ENCODE data around the gene FARP1. TPM values are rescaled to one million over a fixed set of nuclear protein-coding genes. Genes with fewer than 3 reads are reported as not detected.

FARP1 gene
- total and polyA plus RNA-seq, 10 of the 15 experiments (the other 5 are each of a cell fraction or from before 2014, with no cell fraction given): 0.17 to 6.9 (median 0.68) TPM

DNA sequence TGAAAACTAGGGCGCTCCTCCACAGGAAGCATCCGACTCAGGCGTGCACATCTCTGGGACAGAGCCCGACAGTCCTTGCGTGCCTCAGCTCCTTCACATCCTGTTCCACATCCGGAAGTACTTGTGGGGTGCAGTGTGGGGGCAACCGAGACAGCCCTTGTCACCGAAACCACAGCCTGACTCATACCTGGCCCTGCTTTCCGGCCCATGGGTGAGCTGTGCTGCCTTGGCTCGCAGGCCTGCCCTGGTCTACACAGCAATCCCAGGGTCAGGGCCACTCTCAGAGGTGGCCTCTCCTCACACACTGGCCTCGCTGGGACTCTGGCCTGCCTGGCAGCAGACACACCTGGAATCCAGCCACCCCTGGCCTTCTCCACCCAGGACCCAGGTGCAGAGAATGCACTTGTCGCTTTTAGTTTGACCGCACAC is 333.7 kb downstream of the FARP1 start (continued):
- TF ChIP-seq, protein P1, sequence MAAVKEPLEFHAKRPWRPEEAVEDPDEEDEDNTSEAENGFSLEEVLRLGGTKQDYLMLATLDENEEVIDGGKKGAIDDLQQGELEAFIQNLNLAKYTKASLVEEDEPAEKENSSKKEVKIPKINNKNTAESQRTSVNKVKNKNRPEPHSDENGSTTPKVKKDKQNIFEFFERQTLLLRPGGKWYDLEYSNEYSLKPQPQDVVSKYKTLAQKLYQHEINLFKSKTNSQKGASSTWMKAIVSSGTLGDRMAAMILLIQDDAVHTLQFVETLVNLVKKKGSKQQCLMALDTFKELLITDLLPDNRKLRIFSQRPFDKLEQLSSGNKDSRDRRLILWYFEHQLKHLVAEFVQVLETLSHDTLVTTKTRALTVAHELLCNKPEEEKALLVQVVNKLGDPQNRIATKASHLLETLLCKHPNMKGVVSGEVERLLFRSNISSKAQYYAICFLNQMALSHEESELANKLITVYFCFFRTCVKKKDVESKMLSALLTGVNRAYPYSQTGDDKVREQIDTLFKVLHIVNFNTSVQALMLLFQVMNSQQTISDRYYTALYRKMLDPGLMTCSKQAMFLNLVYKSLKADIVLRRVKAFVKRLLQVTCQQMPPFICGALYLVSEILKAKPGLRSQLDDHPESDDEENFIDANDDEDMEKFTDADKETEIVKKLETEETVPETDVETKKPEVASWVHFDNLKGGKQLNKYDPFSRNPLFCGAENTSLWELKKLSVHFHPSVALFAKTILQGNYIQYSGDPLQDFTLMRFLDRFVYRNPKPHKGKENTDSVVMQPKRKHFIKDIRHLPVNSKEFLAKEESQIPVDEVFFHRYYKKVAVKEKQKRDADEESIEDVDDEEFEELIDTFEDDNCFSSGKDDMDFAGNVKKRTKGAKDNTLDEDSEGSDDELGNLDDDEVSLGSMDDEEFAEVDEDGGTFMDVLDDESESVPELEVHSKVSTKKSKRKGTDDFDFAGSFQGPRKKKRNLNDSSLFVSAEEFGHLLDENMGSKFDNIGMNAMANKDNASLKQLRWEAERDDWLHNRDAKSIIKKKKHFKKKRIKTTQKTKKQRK (IDR thresholded peaks at IDR 0.05; ENCODE audit: low read depth, low read length): no peak
- TF ChIP-seq NFIC (IDR thresholded peaks at IDR 0.05; ENCODE audit: low read depth, low read length) (peak; percentile 98), ZNF384 (IDR thresholded peaks at IDR 0.05; ENCODE audit: borderline replicate concordance, low read depth, low read length) (no peak; the same call in 1 of the 2 replicates), FOS (IDR thresholded peaks at IDR 0.05; ENCODE audit: borderline replicate concordance, extremely low read depth, insufficient read length) (no peak), MTA3 (IDR thresholded peaks at IDR 0.05; ENCODE audit: borderline replicate concordance, low read length) (peak; percentile 98), SMC3 (IDR thresholded peaks at IDR 0.05; ENCODE audit: borderline replicate concordance, low read length) (peak; percentile 10; the same call in 1 of the 2 replicates), CBX5 (IDR thresholded peaks at IDR 0.05; ENCODE audit: low read depth) (peak; percentile 99), DPF2 (IDR thresholded peaks at IDR 0.05) (peak; percentile 99), RB1 (IDR thresholded peaks at IDR 0.05; ENCODE audit: borderline replicate concordance) (no peak), MXI1 (IDR thresholded peaks at IDR 0.05; ENCODE audit: low read depth, low read length) (peak; percentile 87)
- TF ChIP-seq, protein P2, sequence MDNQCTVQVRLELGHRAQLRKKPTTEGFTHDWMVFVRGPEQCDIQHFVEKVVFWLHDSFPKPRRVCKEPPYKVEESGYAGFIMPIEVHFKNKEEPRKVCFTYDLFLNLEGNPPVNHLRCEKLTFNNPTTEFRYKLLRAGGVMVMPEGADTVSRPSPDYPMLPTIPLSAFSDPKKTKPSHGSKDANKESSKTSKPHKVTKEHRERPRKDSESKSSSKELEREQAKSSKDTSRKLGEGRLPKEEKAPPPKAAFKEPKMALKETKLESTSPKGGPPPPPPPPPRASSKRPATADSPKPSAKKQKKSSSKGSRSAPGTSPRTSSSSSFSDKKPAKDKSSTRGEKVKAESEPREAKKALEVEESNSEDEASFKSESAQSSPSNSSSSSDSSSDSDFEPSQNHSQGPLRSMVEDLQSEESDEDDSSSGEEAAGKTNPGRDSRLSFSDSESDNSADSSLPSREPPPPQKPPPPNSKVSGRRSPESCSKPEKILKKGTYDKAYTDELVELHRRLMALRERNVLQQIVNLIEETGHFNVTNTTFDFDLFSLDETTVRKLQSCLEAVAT (IDR thresholded peaks at IDR 0.05): peak; percentile 92
- TF ChIP-seq, protein P3, sequence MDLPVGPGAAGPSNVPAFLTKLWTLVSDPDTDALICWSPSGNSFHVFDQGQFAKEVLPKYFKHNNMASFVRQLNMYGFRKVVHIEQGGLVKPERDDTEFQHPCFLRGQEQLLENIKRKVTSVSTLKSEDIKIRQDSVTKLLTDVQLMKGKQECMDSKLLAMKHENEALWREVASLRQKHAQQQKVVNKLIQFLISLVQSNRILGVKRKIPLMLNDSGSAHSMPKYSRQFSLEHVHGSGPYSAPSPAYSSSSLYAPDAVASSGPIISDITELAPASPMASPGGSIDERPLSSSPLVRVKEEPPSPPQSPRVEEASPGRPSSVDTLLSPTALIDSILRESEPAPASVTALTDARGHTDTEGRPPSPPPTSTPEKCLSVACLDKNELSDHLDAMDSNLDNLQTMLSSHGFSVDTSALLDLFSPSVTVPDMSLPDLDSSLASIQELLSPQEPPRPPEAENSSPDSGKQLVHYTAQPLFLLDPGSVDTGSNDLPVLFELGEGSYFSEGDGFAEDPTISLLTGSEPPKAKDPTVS (IDR thresholded peaks at IDR 0.05; ENCODE audit: low read depth, low read length): no peak
- TF ChIP-seq, protein P4, sequence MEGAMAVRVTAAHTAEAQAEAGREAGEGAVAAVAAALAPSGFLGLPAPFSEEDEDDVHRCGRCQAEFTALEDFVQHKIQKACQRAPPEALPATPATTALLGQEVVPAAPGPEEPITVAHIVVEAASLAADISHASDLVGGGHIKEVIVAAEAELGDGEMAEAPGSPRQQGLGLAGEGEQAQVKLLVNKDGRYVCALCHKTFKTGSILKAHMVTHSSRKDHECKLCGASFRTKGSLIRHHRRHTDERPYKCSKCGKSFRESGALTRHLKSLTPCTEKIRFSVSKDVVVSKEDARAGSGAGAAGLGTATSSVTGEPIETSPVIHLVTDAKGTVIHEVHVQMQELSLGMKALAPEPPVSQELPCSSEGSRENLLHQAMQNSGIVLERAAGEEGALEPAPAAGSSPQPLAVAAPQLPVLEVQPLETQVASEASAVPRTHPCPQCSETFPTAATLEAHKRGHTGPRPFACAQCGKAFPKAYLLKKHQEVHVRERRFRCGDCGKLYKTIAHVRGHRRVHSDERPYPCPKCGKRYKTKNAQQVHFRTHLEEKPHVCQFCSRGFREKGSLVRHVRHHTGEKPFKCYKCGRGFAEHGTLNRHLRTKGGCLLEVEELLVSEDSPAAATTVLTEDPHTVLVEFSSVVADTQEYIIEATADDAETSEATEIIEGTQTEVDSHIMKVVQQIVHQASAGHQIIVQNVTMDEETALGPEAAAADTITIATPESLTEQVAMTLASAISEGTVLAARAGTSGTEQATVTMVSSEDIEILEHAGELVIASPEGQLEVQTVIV (IDR thresholded peaks at IDR 0.05; ENCODE audit: borderline replicate concordance, partially characterized antibody): peak; percentile 43
- TF ChIP-seq, protein P5, sequence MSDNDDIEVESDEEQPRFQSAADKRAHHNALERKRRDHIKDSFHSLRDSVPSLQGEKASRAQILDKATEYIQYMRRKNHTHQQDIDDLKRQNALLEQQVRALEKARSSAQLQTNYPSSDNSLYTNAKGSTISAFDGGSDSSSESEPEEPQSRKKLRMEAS (IDR thresholded peaks at IDR 0.05; ENCODE audit: low read depth, low read length): peak; percentile 53; the same call in 1 of the 2 replicates
- TF ChIP-seq, protein P6, sequence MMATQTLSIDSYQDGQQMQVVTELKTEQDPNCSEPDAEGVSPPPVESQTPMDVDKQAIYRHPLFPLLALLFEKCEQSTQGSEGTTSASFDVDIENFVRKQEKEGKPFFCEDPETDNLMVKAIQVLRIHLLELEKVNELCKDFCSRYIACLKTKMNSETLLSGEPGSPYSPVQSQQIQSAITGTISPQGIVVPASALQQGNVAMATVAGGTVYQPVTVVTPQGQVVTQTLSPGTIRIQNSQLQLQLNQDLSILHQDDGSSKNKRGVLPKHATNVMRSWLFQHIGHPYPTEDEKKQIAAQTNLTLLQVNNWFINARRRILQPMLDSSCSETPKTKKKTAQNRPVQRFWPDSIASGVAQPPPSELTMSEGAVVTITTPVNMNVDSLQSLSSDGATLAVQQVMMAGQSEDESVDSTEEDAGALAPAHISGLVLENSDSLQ (IDR thresholded peaks at IDR 0.05): peak; percentile 28; the same call in 1 of the 2 replicates
